Measurements from ENCODE around the gene ISCA2.

GRCh38 chr14:74504874-74505720 lies 11.5 kb downstream of the ISCA2 start:
- TF ChIP-seq CTCF (conservative IDR thresholded peaks at IDR 0.05; ENCODE audit: low read length) (no peak), EZH2phosphoT487 (IDR thresholded peaks at IDR 0.05; ENCODE audit: borderline replicate concordance) (no peak)

Data from Loucy (cell line).